ENCODE data around the gene CNGA3. TPM values are rescaled to one million over a fixed set of nuclear protein-coding genes. Genes with fewer than 3 reads are reported as not detected.

CNGA3 gene
- total and polyA plus RNA-seq, 2 experiments from 2014 or later, result not detected

- Histone ChIP-seq H3K4me1 (ENCODE audit: insufficient read depth) (no peaks in the 10 kb centered on the region), H3K79me2 (replicated peaks; ENCODE audit: insufficient read depth) (no peaks in the 10 kb centered on the region; the same call in 1 of the 2 replicates), H2AFZ (no peak overlapping the region), H3K4me3 (no peak overlapping the region), H3K27me3 (ENCODE audit: insufficient read depth) (no peaks in the 10 kb centered on the region), H3K9me2 (ENCODE audit: insufficient read depth) (0 out of 2 replicates have a peak, but pooled peaks cover 2% of the 10 kb centered on the region), H3F3A (replicated peaks; ENCODE audit: low read depth) (no peaks in the 10 kb centered on the region), H4K20me1 (replicated peaks; ENCODE audit: insufficient read depth) (no peaks in the 10 kb centered on the region), H3K36me3 (ENCODE audit: insufficient read depth) (peaks cover 5% of the 10 kb centered on the region; the same call in 1 of the 2 replicates), H3K4me2 (no peak overlapping the region), H3K27ac (ENCODE audit: low read depth) (no peak overlapping the region)
- Mint-ChIP-seq H3K4me3 (no peak overlapping the region), H3K9me3 (peaks cover 43% of the 10 kb centered on the region), H3K27ac (no peak overlapping the region), H3K36me3 (ENCODE audit: low read depth) (peaks cover 35% of the 10 kb centered on the region), H3K27me3 (ENCODE audit: insufficient read depth, low read depth, poor library complexity) (no peaks in the 10 kb centered on the region), H3K4me1 (peaks cover 3% of the 10 kb centered on the region; the same call in 2 of the 3 replicates)
- ATAC-seq (no peak), DNase-seq (ENCODE audit: low spot score) (no peak)
- no peak for TF ChIP-seq EZH2phosphoT487 (IDR thresholded peaks at IDR 0.05; ENCODE audit: unreplicated experiment)
Measured at GRCh38 chr2:98416383-98417159, 70.3 kb downstream of the CNGA3 start.

DNA sequence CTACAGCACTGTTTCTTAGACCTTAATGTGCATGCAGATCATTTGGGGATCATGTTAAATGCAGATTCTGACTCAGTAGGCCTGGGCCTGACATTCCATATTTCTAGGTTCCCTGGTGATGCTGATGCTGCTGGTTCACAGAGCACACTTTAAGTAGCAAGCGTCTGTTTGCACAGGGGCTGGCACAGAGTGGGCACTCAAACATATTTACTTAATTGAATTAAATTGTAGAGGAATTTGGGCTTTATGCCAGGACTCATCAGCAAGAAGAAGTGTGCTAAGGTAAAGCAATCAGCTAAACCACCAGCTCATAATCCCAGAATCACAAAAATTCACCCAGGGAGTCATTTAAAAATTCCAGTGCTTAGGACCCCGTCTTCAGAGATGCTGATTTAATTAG is 73.3 kb downstream of the CNGA3 start:
- no peak overlapping the region for H3K27ac ChIP-seq (ENCODE audit: low read depth)
- DNase-seq (ENCODE audit: low spot score) (no peak), ATAC-seq (no peak)
- Mint-ChIP-seq H3K27me3 (ENCODE audit: insufficient read depth, low read depth, poor library complexity) (peaks cover 3% of the 10 kb centered on the region), H3K4me3 (no peak overlapping the region), H3K27ac (no peak overlapping the region), H3K4me1 (no peaks in the 10 kb centered on the region; the same call in 2 of the 3 replicates), H3K36me3 (ENCODE audit: low read depth) (peaks cover 27% of the 10 kb centered on the region), H3K9me3 (peaks cover 46% of the 10 kb centered on the region)
- peaks cover 8% of the 10 kb centered on the region; the same call in 1 of the 2 replicates for H3K36me3 ChIP-seq (ENCODE audit: insufficient read depth)
- H3K27me3 ChIP-seq (ENCODE audit: insufficient read depth), result no peaks in the 10 kb centered on the region
- TF ChIP-seq ZNF331 (CRISPR knock-in tag; IDR thresholded peaks at IDR 0.05; ENCODE audit: low read depth) (no peak), JUNB (IDR thresholded peaks at IDR 0.05; ENCODE audit: unreplicated experiment) (no peak), EZH2phosphoT487 (IDR thresholded peaks at IDR 0.05; ENCODE audit: unreplicated experiment) (no peak), POLR2AphosphoS5 (IDR thresholded peaks at IDR 0.05; ENCODE audit: low read depth) (no peak), ZNF462 (CRISPR knock-in tag; IDR thresholded peaks at IDR 0.05) (no peak), EZH2 (IDR thresholded peaks at IDR 0.05; ENCODE audit: low read depth, unreplicated experiment) (no peak), STAT1 (IDR thresholded peaks at IDR 0.05; ENCODE audit: unreplicated experiment) (no peak), CTCF (conservative IDR thresholded peaks at IDR 0.05; ENCODE audit: low read depth in 2 of 2) (no peak), ETS1 (IDR thresholded peaks at IDR 0.05) (no peak)
- H3K4me1 ChIP-seq (ENCODE audit: insufficient read depth), result no peaks in the 10 kb centered on the region
- no peak overlapping the region for H3K4me2 ChIP-seq
- H3K9me2 ChIP-seq (ENCODE audit: insufficient read depth), result 0 out of 2 replicates have a peak, but pooled peaks cover 2% of the 10 kb centered on the region
- H3K4me3 ChIP-seq, result no peak overlapping the region
- no peaks in the 10 kb centered on the region; the same call in 1 of the 2 replicates for H3K79me2 ChIP-seq (replicated peaks; ENCODE audit: insufficient read depth)
- H2AFZ ChIP-seq, result 0 out of 2 replicates have a peak overlapping the region, but pooled peaks have one; percentile 10
- no peaks in the 10 kb centered on the region for H3F3A ChIP-seq (replicated peaks; ENCODE audit: low read depth)
- no peaks in the 10 kb centered on the region for H4K20me1 ChIP-seq (replicated peaks; ENCODE audit: insufficient read depth)

All from GM23338 (cell line).